HG03520 (cell line): ENCODE data around the gene PPM1F.
"Not testable (repeated sequence)": the region's sequence is repeated elsewhere in the genome, so short reads cannot be mapped to it uniquely, and the experiment has no call there.

Experiments used
- ATAC-seq: cut with Tn5 transposase; IDR thresholded peaks from one replicate; pipeline ENCODE4 v1.9.1; 2021; ENCODE audit warnings: mild to moderate bottlenecking, moderate library complexity; ENCODE audit not compliant: unreplicated experiment

Gene PPM1F

GRCh38 chr22:21942407-21943343 is 10.0 kb downstream of the PPM1F start:
- no peak for ATAC-seq

DNA sequence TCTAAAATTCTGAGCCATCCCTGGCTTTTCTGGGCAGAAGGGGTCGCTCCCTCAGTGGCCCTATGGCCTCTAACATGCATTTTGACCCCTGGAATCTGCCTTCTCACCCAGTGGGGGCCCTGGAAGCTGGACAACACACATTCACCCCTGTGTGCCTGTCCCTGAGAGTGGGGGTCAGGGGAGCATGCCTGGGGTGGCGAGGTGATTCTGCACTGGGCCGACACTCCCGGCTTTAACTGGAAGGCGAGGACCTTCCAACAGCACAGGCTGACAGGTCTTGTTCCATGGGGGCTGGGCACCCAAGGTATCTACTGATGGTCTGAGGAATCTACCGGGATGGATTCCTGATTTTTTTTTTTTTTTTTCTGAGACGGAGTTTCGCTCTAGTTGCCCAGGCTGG is 10.7 kb downstream of the PPM1F start:
- ATAC-seq: no peak

DNA sequence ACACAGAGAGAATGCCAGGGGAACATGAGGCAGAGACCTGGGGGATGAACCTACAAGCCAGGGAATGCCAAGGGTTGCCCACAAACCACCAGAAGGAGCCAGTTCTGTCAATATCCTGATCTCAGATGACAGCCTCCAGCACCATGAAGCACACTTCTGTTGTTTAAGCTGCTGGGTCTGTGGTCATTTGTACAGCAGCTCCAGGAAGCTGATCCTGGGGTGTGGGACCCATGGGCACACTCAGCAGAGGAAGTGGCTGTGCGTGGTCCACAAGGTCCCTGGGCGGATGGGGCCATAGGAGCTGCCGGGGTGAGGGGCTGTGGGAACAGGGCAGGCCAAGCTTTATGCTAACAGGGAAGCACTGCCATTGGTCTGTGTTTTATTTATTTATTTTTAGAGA is 12.1 kb downstream of the PPM1F start:
- no peak for ATAC-seq

GRCh38 chr22:21939935-21940334 is 12.7 kb downstream of the PPM1F start:
- ATAC-seq: not testable (repeated sequence)

DNA sequence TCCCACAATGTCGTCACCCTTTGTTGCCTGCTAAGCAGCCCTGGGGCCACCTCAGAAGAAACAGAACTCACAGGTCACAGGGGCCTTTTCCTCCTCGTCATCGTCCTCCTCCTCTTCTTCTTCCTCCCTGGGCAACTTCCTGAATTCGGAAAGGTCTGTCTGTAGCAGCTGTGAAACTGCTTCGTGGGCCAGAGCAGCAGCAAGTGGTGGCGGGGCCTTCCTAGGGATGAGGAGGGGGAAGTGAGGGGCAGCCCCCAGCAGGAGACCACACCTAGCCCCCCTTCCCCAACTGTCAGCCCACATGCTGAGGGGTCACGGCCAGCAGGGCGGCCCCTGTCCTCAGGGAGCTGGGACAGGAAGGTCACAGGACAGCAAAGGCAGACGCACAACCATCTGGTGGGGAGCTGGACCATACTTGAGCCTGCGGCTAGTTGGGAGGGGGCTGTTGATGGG is 13.2 kb downstream of the PPM1F start:
- ATAC-seq: no peak

GRCh38 chr22:21938906-21939305 is 13.7 kb downstream of the PPM1F start:
- ATAC-seq: no peak

- peak; percentile 56 for ATAC-seq
These were observed 14.4 kb downstream of the PPM1F start for GRCh38 chr22:21938071-21938822.

- no peak for ATAC-seq
These were observed 14.9 kb downstream of the PPM1F start for GRCh38 chr22:21937821-21938070.

DNA sequence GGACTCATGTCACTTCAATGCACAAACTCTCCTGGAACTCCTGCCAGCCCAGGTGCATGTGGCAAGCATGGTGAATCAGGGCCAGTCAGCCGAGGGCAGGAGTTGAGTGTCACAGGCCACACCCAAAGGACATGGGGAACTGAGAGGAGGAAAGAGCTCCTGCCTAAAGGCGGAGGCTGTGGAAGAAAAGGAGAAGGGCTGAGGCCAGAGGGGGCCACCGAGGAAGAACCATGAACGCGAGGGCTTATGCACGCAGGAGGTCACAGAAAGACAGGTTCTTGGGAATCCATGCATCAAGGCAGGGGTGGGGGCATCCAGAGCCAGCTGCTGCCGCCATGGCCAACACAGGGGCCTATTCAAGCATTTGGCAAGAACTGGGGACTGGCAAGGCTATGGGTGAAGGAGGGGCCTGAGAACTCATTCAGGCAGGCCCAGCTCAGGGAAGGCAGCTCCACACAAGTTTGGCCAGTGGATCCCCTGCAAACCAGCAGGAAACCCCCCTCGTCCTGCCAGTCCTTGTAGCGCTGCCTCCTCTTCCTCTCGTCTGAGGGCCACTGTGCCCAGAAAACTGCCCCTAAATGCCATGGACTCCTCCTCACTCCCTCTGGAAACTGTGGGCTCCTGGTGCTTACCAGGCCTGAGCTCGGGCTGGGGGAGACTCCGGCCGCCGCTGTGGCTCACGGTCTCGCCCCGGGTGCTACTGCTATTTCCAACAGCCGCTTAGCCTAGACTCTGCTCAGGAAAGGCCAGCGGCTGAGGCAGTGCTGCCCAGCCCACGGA is 15.4 kb downstream of the PPM1F start:
- ATAC-seq: no peak

GRCh38 chr22:21936151-21936775 is 16.4 kb downstream of the PPM1F start:
- ATAC-seq: no peak

- ATAC-seq: no peak
These were observed 18.7 kb downstream of the PPM1F start for GRCh38 chr22:21933910-21934309.

DNA sequence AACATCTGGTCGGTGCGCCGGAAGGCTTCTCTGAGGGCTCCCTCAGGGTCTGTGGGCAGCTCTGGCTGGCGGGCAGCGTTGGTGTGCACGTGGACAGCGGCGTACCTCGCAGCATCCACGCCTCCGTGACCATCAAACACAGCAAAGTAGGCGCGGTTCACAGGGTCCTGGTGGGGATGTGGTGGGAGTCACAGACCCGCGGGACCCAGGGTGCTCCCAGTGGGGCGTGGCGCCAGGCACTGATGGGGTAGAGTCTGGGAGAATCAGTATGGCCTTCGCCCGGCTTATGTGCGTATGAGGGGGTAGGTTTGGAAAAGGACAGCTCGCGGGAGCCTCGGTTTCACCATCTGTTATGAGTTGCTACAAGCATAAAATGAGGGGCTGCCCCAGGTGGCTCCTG is 19.2 kb downstream of the PPM1F start:
- ATAC-seq: no peak

GRCh38 chr22:21932347-21932746 is 20.3 kb downstream of the PPM1F start:
- no peak for ATAC-seq

- no peak for ATAC-seq
These were observed 21.6 kb downstream of the PPM1F start for GRCh38 chr22:21931056-21931455.

- no peak for ATAC-seq
These were observed 23.4 kb downstream of the PPM1F start for GRCh38 chr22:21929253-21929652.

DNA sequence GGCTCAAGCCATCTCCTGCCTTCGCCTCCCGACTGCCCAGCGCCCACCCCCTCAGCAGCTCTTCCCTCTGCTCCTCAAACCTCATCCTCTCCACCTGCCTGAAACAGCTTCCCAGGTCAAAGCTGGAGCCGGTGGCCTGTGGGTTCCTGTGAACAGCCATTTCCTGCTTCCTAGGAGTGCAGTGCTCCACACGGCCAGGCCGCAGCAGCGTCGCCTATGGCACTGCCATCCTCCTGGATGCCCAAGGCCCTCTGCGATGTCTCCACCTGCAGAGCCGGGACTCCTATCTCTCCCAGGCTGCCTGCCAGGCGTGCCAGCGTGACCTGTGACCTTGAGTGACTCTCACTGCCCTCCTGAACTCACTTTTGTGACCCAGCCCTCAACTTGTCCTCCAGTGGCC is 24.6 kb downstream of the PPM1F start:
- no peak for ATAC-seq

DNA sequence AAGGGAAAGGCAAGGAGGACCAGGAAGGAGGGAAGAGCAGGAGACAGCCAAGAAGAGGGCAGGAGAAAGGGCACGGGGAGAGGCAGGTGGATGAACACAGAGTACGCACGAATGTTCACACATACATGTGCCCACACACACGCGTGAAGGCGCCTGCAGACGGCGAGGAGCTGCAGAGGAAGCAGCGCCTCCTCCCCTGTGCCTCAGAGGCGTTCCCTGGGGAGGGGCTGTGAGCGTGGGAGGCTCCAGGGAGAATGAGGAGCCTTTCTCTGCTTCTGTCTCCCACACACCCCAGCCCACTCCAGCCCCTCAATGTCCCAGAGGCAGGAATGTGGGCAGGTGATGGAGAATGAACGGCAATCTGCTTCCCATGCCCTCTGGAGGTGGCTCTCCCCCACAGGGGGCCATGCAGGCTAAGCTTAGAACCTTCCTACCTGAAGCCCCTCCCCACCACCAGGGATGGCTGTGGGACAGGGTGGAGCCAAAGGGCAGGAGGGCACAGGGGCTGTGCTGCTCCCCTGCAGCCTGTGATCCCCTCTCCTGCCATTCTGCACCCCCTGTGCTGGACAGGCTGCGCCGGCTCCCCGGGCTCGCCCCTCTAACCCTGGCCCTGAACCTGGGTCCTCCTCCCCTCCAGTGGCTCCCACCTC is 25.3 kb downstream of the PPM1F start:
- no peak for ATAC-seq

- ATAC-seq: no peak
These were observed 25.9 kb downstream of the PPM1F start for GRCh38 chr22:21926728-21927127.

DNA sequence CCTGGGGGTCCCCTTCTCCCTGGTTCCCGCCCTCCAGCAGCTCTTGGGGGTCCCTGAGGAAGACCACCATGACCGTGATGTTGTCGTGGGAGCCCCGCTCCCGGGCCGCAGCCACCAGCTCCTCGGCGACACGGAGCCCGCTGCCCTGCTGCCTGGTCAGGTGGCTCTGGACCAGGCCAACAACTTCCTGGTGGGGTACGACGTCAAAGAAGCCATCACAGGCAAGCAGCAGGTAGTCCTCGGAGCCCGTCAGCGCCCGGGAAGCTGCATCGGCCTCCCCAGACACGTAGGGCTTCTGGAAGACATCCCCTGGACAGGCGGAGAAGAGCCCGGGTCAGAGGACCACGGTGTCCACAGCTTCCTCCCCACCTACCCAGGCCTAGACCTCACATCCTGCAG is 29.5 kb downstream of the PPM1F start:
- ATAC-seq: no peak

DNA sequence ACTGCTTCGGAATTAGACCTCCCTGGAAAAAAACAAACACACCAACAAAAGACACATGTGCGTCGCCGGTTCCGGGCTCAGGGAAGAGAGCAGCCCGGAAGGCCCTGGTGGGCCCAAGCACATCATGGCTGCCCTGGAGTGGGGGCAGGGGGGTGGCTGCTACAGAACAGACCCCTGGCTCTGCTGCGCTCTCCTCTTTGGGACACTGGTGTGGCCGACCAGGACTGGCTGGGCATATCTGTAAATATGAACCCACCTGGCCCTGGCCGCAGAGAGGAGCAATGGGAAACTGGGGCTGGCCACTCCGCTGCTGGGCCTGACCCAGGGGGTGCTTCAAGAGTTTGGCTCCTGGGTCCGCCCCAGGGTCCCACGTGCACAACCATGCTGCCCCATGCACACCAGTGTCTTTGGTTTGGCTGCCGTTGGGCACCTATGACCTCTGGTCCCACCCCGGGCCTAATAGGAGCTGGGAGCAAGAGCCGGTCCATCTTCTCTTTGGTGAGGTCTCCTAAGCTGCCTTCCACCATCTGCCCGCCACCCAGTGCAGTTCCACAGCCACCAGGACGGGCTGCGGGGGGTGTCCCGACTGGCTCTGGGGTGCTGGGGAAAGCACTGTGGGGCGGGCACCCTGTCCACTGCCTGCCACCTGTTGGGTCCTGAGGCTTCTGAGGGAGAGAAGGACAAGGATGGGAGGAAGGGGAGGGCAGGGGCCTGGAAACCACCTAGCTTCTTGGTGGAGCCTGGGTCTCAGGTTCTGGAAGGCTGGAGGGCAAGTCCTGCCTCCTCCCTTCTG is 30.1 kb downstream of the PPM1F start:
- no peak for ATAC-seq
